22Rv1 (cell line): ENCODE results near the gene KIF12.

Experiments
- H3K27ac ChIP-seq: fragments of 450-650 bp; 2 replicates; pipeline ENCODE4 v1.5.1; 2017
- CTCF ChIP-seq: fragments of 450-650 bp; IDR thresholded peaks from 2 replicates; pipeline ENCODE4 v1.5.1; 2017; ENCODE audit warnings: mild to moderate bottlenecking
- ZFX ChIP-seq: fragments of 450-650 bp; IDR thresholded peaks from 2 replicates; pipeline ENCODE4 v1.6.1; 2017; ENCODE audit warnings: antibody characterized with exemption, borderline replicate concordance

KIF12 gene

GRCh38 chr9:114098936-114099668, at the start of gene KIF12:
KIF12 (minus strand) TSS chr9:114099292; CDS start chr9:114099276, 16 bp downstream.
- TF ChIP-seq CTCF (0 out of 2 replicates have a peak, but pooled peaks have one; percentile 0), ZFX (no peak)
- peak within 1 kb of the TSS; percentile 87 for H3K27ac ChIP-seq

GRCh38 chr9:114146735-114147134, 47.6 kb upstream of the KIF12 start:
- TF ChIP-seq CTCF (no peak), ZFX (no peak)
- no peak overlapping the region for H3K27ac ChIP-seq

GRCh38 chr9:114143234-114143633, 44.1 kb upstream of the KIF12 start:
- TF ChIP-seq CTCF = no peak
- no peak for TF ChIP-seq ZFX
- no peak overlapping the region for H3K27ac ChIP-seq

- no peak overlapping the region for H3K27ac ChIP-seq
- TF ChIP-seq ZFX = no peak
- no peak for TF ChIP-seq CTCF
Observed at GRCh38 chr9:114141553-114142402, 42.7 kb upstream of the KIF12 start.

GRCh38 chr9:114140850-114141249, 41.8 kb upstream of the KIF12 start:
- no peak for TF ChIP-seq ZFX
- TF ChIP-seq CTCF = no peak
- no peak overlapping the region for H3K27ac ChIP-seq

GRCh38 chr9:114140401-114140800, 41.3 kb upstream of the KIF12 start:
- no peak overlapping the region for H3K27ac ChIP-seq
- TF ChIP-seq CTCF (no peak), ZFX (no peak)

GRCh38 chr9:114139071-114139470, 40.0 kb upstream of the KIF12 start:
- no peak overlapping the region for H3K27ac ChIP-seq
- TF ChIP-seq CTCF (no peak), ZFX (no peak)
